HG03108 (cell line): Measurements from ENCODE around the gene LPP.

Experiments used
- ATAC-seq: cut with Tn5 transposase; IDR thresholded peaks from one replicate; pipeline ENCODE4 v1.9.1; 2021; ENCODE audit warnings: moderate library complexity; ENCODE audit not compliant: unreplicated experiment

The LPP gene

GRCh38 chr3:188658606-188659005, 504.6 kb downstream of the LPP start:
- no peak for ATAC-seq

- no peak for ATAC-seq
These were observed 505.6 kb downstream of the LPP start for GRCh38 chr3:188659449-188660090.

- ATAC-seq: no peak
These were observed 506.5 kb downstream of the LPP start for GRCh38 chr3:188660415-188660814.

- no peak for ATAC-seq
These were observed 507.8 kb downstream of the LPP start for GRCh38 chr3:188661806-188662205.

- no peak for ATAC-seq
These were observed 508.3 kb downstream of the LPP start for GRCh38 chr3:188662214-188662613.

- ATAC-seq: no peak
These were observed 508.8 kb downstream of the LPP start for GRCh38 chr3:188662795-188663194.

- no peak for ATAC-seq
These were observed 509.9 kb downstream of the LPP start for GRCh38 chr3:188663839-188664238.

- no peak for ATAC-seq
These were observed 510.8 kb downstream of the LPP start for GRCh38 chr3:188664795-188665194.

GRCh38 chr3:188667926-188668325, 514.0 kb downstream of the LPP start:
- no peak for ATAC-seq

GRCh38 chr3:188670446-188670845, 516.5 kb downstream of the LPP start:
- ATAC-seq: no peak

GRCh38 chr3:188671971-188672370, 518.0 kb downstream of the LPP start:
- no peak for ATAC-seq

- ATAC-seq: no peak
These were observed 518.9 kb downstream of the LPP start for GRCh38 chr3:188672840-188673239.

- ATAC-seq: no peak
These were observed 519.8 kb downstream of the LPP start for GRCh38 chr3:188673646-188674186.

- no peak for ATAC-seq
These were observed 520.6 kb downstream of the LPP start for GRCh38 chr3:188674595-188674994.

- no peak for ATAC-seq
These were observed 523.4 kb downstream of the LPP start for GRCh38 chr3:188677344-188677743.

- no peak for ATAC-seq
These were observed 526.2 kb downstream of the LPP start for GRCh38 chr3:188680189-188680588.

- ATAC-seq: no peak
These were observed 526.6 kb downstream of the LPP start for GRCh38 chr3:188680605-188681004.

GRCh38 chr3:188682316-188682715, 528.4 kb downstream of the LPP start:
- ATAC-seq: no peak

- ATAC-seq: no peak
These were observed 529.1 kb downstream of the LPP start for GRCh38 chr3:188683032-188683521.

GRCh38 chr3:188684276-188684675, 530.3 kb downstream of the LPP start:
- ATAC-seq: no peak

- ATAC-seq: no peak
These were observed 531.8 kb downstream of the LPP start for GRCh38 chr3:188685789-188686188.

GRCh38 chr3:188686324-188686723, 532.4 kb downstream of the LPP start:
- ATAC-seq: no peak

- ATAC-seq: no peak
These were observed 533.4 kb downstream of the LPP start for GRCh38 chr3:188687389-188687788.
